ENCODE results near the gene CLCN7.

CLCN7 gene

DNA sequence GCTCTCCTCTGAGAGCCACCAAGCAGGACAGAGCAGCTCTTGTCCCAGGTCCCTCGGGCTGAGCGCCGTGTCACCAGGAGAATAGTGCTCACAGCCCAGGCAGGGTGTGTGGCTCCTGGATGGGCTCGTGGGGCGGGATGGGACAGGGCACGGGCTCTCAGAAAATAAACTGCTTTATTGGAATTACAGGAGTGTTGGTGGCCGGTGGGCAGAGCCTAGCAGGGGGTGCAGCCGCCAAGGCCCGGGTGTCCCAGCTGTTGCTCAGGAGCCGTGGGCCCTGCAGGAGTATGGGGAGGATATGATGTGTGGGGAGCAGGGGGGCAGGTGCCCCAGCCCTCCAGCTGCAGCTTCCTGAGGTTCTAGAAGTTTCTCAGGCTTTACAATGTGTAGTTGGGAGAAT lies 35.4 kb upstream of the CLCN7 start:
- H3K27ac ChIP-seq (ENCODE audit: low read length) = no peak overlapping the region

GRCh38 chr16:1509307-1510221 lies 34.7 kb upstream of the CLCN7 start:
- peaks cover 4% of the 10 kb centered on the region; the same call in 1 of the 2 replicates for H3K9me3 ChIP-seq (ENCODE audit: insufficient read depth, low read depth, low read length)
- H3K36me3 ChIP-seq (ENCODE audit: insufficient read depth, low read depth, low read length) = peaks cover 9% of the 10 kb centered on the region
- H3K9ac ChIP-seq (ENCODE audit: low read depth, low read length) = no peak overlapping the region
- no peak overlapping the region for H3K27ac ChIP-seq (ENCODE audit: low read length)
- no peak overlapping the region for H3K4me3 ChIP-seq (ENCODE audit: low read length)
- H3K27me3 ChIP-seq (ENCODE audit: insufficient read depth, low read length) = no peaks in the 10 kb centered on the region
- H3K4me1 ChIP-seq (ENCODE audit: insufficient read depth, low read length) = no peaks in the 10 kb centered on the region

More for the DNA sequence above, 35.4 kb upstream of the CLCN7 start:
- Histone ChIP-seq H3K4me3 (ENCODE audit: low read length) (no peak overlapping the region), H3K36me3 (ENCODE audit: insufficient read depth, low read depth, low read length) (peaks cover 6% of the 10 kb centered on the region), H3K27me3 (ENCODE audit: insufficient read depth, low read length) (no peaks in the 10 kb centered on the region), H3K4me1 (ENCODE audit: insufficient read depth, low read length) (no peaks in the 10 kb centered on the region), H3K9ac (ENCODE audit: low read depth, low read length) (no peak overlapping the region), H3K9me3 (ENCODE audit: insufficient read depth, low read depth, low read length) (peaks cover 4% of the 10 kb centered on the region; the same call in 1 of the 2 replicates)

DNA sequence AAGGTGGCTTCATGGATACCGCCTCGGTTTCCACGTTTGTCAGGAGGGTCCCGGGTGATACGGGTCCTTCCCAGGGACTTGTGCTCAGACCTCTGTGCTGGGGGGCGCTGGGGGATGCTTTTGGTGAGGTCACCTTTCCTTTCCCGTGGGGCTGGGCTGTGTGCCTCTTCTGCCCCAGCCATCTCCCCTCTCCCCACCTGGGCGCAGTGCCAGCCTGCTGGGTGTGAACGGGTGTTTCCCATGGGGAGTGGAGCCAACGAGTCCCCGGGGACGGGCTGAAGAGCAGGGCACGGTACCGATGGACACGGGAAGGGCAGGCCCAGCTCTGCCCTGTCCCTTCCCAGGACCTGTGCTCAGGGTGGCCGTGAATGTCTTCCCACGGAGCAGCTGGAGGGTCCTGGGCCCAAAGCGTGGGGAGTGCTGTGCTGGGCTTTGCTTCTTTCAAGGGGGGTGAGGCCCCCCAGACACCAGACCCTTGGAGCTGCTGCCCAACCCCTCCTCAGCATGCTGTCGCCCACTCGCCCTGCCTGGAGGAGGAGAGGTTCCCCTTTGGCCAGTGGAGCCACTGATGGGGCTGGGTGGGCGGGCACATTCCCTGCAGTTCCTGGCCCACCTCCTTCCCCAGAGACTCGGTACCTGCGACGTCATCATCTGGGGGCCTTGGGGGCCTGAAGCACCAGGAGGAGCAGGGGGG lies 33.8 kb upstream of the CLCN7 start:
- H3K27me3 ChIP-seq (ENCODE audit: insufficient read depth, low read length) = no peaks in the 10 kb centered on the region
- no peak overlapping the region for H3K9ac ChIP-seq (ENCODE audit: low read depth, low read length)
- H3K27ac ChIP-seq (ENCODE audit: low read length) = no peak overlapping the region
- no peak overlapping the region for H3K4me3 ChIP-seq (ENCODE audit: low read length)
- H3K36me3 ChIP-seq (ENCODE audit: insufficient read depth, low read depth, low read length) = peaks cover 12% of the 10 kb centered on the region
- no peaks in the 10 kb centered on the region for H3K4me1 ChIP-seq (ENCODE audit: insufficient read depth, low read length)
- H3K9me3 ChIP-seq (ENCODE audit: insufficient read depth, low read depth, low read length) = no peaks in the 10 kb centered on the region

GRCh38 chr16:1506494-1507213 lies 31.8 kb upstream of the CLCN7 start:
- Histone ChIP-seq H3K27me3 (ENCODE audit: insufficient read depth, low read length) (no peaks in the 10 kb centered on the region), H3K9ac (ENCODE audit: low read depth, low read length) (no peak overlapping the region), H3K36me3 (ENCODE audit: insufficient read depth, low read depth, low read length) (peaks cover 30% of the 10 kb centered on the region), H3K27ac (ENCODE audit: low read length) (no peak overlapping the region), H3K9me3 (ENCODE audit: insufficient read depth, low read depth, low read length) (no peaks in the 10 kb centered on the region), H3K4me3 (ENCODE audit: low read length) (no peak overlapping the region), H3K4me1 (ENCODE audit: insufficient read depth, low read length) (no peaks in the 10 kb centered on the region)

DNA sequence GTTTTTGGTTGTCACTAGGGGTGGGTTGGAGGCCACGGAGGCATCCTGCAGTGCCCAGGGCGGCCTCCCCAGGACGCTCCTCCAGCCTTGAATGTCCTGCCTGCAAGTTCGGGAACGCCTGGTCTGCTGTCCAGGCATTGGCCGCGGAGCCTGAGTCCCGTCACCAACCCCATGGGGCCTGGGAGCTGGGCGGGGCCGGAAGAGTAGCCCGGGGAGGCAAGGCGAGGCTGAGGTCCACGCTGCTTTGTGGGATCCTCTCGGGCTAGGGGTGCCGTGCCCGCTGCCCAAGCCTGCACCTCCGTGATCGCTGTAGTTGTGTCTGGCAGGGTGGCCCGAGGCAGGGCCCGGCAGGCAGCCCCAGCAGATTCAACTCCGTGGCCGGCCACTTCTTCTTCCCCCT lies 31.1 kb upstream of the CLCN7 start:
- no peaks in the 10 kb centered on the region for H3K27me3 ChIP-seq (ENCODE audit: insufficient read depth, low read length)
- H3K9ac ChIP-seq (ENCODE audit: low read depth, low read length) = no peak overlapping the region
- no peak overlapping the region for H3K4me3 ChIP-seq (ENCODE audit: low read length)
- H3K4me1 ChIP-seq (ENCODE audit: insufficient read depth, low read length) = no peaks in the 10 kb centered on the region
- H3K36me3 ChIP-seq (ENCODE audit: insufficient read depth, low read depth, low read length) = peaks cover 37% of the 10 kb centered on the region
- H3K9me3 ChIP-seq (ENCODE audit: insufficient read depth, low read depth, low read length) = no peaks in the 10 kb centered on the region
- H3K27ac ChIP-seq (ENCODE audit: low read length) = no peak overlapping the region

DNA sequence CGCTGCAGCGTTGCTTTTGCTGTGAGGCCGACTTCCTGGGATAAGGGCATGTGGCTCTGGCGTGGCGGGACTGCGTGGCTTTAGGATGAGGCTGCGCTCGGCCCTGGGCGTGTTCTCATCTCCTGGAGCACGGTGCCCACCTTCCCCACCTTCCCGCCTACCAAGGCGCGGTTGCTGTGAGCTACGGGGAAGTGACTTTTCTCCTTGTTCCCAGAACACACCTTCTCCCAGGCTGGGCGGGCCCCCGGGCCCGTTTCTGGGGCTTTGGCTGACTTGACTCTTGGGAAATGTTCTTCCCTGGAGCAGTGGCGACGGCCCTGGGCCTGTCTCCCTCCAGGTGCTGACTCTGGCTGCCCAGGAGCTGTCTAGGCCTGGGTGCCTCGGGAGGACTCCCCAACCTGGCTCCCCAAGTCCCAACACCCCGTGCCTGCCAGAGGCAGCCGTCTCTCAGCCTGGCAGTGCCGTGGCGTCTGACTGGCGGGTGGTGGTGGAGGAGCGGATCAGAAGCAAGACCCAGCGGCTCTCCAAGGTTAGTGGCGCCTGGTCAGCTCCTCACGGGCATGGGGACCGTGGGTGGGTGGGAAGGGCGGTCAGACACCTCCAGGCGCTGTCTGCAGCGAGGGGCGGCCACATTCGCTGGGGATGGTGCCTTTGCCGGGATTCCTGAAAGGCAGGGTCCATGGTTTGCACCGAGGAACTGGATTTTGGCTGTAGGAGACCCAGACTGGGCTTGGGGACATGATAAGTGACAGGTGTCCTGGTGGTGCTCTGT lies 30.4 kb upstream of the CLCN7 start:
- Histone ChIP-seq H3K4me3 (ENCODE audit: low read length) (no peak overlapping the region), H3K9me3 (ENCODE audit: insufficient read depth, low read depth, low read length) (no peaks in the 10 kb centered on the region), H3K9ac (ENCODE audit: low read depth, low read length) (no peak overlapping the region), H3K4me1 (ENCODE audit: insufficient read depth, low read length) (no peaks in the 10 kb centered on the region), H3K27me3 (ENCODE audit: insufficient read depth, low read length) (no peaks in the 10 kb centered on the region), H3K27ac (ENCODE audit: low read length) (no peak overlapping the region), H3K36me3 (ENCODE audit: insufficient read depth, low read depth, low read length) (peaks cover 35% of the 10 kb centered on the region)

DNA sequence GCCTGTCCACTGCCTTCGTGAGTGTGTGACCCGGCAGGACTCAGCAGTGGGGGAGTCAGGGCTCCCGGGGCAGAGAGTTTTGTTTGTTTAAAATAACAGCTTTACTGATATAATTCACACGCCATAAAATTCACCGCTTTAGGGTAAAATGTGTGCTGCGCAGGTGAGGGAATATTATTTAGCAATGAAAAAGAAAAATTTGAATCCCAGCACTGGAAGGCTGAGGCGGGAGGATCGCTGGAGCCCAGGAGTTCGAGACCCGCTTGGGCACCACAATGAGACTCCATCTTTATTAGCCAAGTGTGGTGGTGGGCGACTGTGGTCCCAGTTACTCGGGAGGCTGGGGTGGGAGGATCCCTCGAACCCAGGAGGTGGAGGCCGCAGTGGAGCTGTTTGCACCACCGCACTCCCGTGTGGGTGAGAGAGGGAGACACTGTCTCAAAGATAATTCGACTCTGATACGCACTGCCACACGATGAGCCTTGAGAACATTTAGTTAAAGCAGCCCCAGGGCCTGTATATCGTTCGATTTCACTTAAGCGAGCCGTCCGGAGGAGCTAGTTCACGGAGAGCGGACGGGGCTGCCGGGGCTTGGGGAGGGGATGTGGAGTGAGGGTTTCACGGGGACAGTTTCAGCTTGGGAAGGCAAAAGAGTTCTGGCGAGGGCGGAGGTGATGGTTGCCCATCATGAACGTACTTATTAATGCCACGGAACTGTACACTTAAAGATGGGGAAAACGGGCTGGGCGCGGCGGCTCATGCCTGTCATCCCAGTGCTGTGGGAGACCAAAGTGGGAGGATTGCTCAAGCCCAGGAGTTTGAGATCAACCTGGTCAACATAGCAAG lies 28.5 kb upstream of the CLCN7 start:
- no peak overlapping the region for H3K27ac ChIP-seq (ENCODE audit: low read length)
- no peak overlapping the region for H3K9ac ChIP-seq (ENCODE audit: low read depth, low read length)
- no peaks in the 10 kb centered on the region for H3K9me3 ChIP-seq (ENCODE audit: insufficient read depth, low read depth, low read length)
- H3K4me1 ChIP-seq (ENCODE audit: insufficient read depth, low read length) = no peaks in the 10 kb centered on the region
- H3K36me3 ChIP-seq (ENCODE audit: insufficient read depth, low read depth, low read length) = peaks cover 48% of the 10 kb centered on the region
- no peak overlapping the region for H3K4me3 ChIP-seq (ENCODE audit: low read length)
- no peaks in the 10 kb centered on the region for H3K27me3 ChIP-seq (ENCODE audit: insufficient read depth, low read length)

GRCh38 chr16:1502092-1503004 lies 27.5 kb upstream of the CLCN7 start:
- Histone ChIP-seq H3K27me3 (ENCODE audit: insufficient read depth, low read length) (no peaks in the 10 kb centered on the region), H3K27ac (ENCODE audit: low read length) (no peak overlapping the region), H3K4me3 (ENCODE audit: low read length) (no peak overlapping the region), H3K9me3 (ENCODE audit: insufficient read depth, low read depth, low read length) (no peaks in the 10 kb centered on the region), H3K4me1 (ENCODE audit: insufficient read depth, low read length) (no peaks in the 10 kb centered on the region), H3K9ac (ENCODE audit: low read depth, low read length) (no peak overlapping the region), H3K36me3 (ENCODE audit: insufficient read depth, low read depth, low read length) (peaks cover 56% of the 10 kb centered on the region)

- Histone ChIP-seq H3K27ac (ENCODE audit: low read length) (no peak overlapping the region), H3K9me3 (ENCODE audit: insufficient read depth, low read depth, low read length) (no peaks in the 10 kb centered on the region), H3K9ac (ENCODE audit: low read depth, low read length) (no peak overlapping the region), H3K36me3 (ENCODE audit: insufficient read depth, low read depth, low read length) (peaks cover 63% of the 10 kb centered on the region), H3K4me1 (ENCODE audit: insufficient read depth, low read length) (no peaks in the 10 kb centered on the region), H3K4me3 (ENCODE audit: low read length) (no peak overlapping the region), H3K27me3 (ENCODE audit: insufficient read depth, low read length) (no peaks in the 10 kb centered on the region)
Observed at GRCh38 chr16:1501630-1502029, 26.8 kb upstream of the CLCN7 start.

Data from iPS-20b (cell line).